HG02943 (cell line): ENCODE measurements around the gene PTEN.
"Not testable (repeated sequence)": the region's sequence is repeated elsewhere in the genome, so short reads cannot be mapped to it uniquely, and the experiment has no call there.

ENCODE experiments used
- ATAC-seq: cut with Tn5 transposase; IDR thresholded peaks from one replicate; pipeline ENCODE4 v1.9.1; 2021; ENCODE audit warnings: mild to moderate bottlenecking, low read depth, moderate library complexity; ENCODE audit not compliant: unreplicated experiment

Gene PTEN

DNA sequence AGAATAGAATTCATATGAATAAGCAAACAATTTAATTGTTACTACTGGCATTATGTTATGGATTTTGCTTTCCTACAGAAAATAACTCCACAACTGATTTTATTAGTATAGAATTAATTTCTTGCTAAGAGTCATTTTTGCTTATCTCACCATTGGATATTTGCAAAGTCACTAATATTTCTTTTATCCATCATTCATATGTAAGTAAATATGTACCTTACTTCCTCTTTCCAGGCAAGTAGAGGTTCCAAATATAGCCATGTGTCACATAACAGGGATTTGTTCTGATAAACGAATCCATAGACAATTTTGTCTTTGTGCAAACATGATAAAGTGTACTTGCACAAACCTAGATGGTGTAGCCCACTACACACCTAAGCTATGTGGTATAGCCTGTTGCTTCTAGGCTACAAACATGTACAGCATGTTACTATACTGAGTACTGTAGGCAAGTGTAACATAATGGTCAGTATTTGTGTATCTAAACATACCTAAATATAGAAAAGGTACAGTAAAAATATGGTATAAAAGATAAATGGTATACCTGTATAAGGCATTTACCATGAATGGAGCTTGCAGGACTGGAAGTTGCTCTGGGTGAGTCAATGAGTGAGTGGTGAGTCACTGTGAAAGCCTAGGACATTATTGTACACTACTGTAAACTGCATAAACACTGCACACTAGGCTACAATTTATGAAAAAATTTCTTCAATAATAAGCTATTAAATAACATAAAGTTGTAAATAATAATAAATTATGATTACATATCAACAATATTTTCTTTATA, 18.4 kb upstream of the PTEN start:
- ATAC-seq, result no peak

DNA sequence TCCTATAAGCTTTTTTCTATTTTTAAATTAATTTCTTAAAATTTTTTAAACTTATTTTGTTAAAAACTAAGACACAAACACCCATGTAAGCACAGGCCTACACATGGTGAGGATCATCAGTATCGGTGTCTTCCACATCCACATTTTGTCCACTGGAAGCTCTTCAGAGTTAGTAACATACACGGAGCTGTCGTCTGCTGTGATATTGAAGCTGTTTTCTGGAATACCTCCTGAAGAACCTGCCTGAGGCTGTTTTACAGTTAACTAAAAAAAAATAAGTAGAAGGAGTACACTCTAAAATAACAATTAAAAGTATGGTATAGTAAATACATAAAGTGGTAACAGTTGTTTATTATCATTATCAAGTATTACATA, 17.8 kb upstream of the PTEN start:
- ATAC-seq, result no peak

DNA sequence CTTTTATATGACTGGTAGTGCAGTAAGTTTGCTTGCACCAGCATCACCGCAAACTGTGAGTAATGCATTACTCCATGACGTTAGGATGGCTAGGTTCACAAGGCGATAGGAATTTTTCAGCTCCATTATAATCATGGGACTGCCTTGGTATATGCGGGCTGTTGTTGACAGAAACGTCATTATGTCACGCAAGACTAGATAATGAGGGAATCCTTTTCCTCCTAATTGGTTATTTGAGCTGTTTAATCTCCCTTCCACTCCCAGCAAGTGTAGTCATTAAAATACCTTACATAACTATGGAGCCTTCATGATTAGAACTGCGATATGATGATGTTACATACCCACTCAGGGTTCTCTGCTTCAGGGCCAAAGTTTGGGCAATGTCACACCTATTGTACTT, 17.4 kb upstream of the PTEN start:
- ATAC-seq, result no peak

DNA sequence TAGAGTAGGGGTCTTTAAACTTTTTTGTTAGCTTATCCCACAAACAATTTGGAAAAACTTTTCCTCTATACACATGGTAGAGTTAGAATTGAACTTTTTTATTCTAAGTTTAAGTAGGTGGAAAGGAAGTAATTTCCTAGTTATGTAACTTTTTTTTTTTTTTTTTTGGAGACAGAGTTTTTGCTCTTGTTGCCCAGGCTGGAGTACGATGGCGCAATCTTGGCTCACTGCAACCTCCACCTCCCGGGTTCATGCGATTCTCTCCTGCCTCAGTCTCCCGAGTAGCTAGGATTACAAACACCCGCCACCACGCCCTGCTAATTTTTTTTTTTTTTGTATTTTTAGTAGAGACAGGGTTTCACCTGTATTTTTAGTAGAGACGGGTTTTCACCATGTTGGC, 16.7 kb upstream of the PTEN start:
- not testable (repeated sequence) for ATAC-seq

DNA sequence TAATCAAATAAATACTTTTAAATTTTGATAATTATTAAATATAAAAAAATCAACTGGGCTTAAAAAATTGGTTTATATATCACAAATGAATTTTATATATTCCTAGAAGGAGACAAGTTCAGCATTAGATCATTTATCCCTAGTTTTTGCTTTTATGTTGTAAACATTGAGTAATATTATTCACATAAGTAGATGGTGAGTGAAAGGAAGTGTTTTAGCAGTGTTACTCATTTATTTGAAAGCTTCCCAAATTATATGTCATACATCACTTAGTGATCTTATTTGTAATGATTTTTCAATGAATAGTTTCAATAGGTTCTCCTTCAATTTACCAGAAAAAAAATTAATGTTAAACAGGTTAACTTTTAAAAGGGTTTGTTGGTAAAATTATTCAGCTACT, 15.9 kb upstream of the PTEN start:
- ATAC-seq, result no peak

DNA sequence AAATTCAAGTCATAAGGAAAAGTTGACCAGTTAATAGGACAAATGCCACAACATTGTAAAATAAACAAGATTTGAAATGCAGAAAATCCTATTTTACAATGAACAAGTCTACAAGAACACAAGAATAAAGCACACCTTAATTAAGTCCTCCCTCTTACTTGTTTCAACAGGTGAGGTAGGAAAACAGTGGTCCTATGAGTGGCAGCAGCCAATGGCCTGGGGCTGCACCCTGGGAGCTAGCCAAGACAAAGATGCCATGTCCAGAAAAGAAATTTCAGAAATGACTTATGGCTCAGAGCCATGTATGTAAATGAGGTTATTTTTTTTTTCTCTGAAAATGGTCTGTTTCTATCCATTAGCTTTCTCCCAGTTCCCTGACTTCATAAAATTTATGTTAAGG, 14.4 kb upstream of the PTEN start:
- no peak for ATAC-seq

DNA sequence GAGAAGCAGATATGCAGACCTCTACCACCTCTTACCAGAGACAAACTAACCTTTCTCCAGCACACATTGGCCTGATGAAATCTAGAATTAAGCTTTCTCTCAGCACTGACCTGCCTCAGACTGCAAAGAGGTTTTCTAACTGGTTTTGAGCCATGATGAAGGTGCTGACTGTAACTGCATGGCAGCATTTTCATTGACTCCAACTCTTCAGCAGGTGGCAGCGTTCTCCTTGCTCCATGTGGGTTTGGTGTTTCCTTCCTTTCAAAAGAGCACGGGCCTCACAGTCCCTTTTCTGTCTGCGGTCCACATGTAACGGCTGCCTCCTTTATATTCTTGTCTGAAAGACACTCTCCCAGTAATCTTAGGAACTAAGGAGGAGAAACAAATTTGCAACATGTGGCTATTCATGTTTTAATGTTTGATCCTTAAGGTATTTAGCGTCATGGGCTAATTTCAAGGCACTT, 12.7 kb upstream of the PTEN start:
- no peak for ATAC-seq

DNA sequence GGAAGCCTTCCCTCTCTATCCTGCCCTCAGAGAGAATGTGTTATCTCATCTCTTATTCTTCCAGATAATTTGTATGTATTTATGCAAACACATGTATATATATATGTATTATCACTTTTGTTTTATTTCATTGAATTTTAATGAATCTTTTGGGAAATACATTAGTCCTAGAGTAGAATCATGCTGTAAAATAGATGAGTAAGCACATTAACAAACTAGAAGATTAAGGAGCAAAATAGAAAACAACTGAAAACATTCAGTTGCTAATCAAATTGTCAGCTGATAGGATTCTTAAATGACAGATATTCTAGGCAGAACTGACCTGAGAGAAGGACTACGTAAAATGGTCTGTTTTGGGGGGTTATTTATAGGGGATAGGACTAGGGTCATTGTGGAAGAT, 11.3 kb upstream of the PTEN start:
- ATAC-seq, result no peak

DNA sequence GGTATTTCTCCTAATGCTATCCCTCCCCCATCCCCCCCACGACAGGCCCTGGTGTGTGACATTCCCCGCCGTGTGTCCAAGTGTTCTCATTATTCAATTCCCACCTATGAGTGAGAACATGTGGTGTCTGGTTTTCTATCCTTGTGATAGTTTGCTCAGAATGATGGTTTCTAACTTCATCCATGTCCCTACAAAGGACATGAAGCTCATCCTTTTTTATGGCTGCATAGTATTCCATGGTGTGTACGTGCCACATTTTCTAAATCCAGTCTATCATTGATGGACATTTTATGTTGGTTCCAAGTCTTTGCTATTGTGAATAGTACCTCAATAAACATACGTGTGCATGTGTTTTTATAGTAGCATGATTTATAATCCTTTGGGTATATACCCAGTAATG, 8.2 kb upstream of the PTEN start:
- ATAC-seq, result not testable (repeated sequence)

DNA sequence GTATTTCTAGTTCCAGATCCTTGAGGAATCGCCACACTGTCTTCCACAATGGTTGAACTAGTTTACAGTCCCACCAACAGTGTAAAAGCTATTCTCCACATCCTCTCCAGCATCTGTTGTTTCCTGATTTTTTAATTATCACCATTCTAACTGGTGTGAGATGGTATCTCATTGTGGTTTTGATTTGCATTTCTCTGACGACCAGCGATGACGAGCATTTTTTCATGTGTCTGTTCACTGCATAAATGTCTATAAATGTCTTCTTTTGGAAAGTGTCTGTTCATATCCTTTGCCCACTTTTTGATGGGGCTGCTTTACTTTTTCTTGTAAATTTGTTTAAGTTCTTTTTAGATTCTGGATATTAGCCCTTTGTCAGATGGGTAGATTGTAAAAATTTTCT, 7.8 kb upstream of the PTEN start:
- not testable (repeated sequence) for ATAC-seq

DNA sequence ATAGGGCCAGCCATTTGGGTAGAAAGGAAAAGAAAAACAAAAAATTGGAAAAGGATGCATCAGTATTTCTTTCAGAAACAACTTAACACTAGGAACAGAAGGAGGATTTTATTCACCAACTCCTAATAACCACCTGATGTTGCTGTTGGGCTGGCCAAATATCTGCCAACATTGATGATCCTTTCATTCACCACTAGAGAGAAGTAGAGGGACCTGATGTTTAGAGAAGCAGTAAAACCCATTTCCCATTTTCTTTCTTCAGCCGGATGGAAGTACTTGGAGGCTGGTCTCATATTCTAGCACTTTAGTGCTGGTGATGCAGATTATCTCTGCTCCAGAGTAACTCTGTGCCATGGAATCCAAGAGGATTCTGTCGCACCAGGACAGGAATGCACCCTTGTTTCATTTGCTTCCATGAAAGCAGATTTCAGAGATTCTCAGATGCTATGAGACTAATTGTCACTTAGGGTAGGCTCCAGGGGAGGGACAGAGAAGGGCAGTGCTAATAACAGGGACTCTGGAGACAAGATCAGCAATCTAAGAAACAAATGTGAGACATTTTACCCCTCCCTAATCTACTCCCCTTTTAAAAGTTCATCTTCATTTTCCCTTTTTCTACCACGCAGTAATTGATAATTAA, 3.1 kb upstream of the PTEN start:
- ATAC-seq, result no peak

DNA sequence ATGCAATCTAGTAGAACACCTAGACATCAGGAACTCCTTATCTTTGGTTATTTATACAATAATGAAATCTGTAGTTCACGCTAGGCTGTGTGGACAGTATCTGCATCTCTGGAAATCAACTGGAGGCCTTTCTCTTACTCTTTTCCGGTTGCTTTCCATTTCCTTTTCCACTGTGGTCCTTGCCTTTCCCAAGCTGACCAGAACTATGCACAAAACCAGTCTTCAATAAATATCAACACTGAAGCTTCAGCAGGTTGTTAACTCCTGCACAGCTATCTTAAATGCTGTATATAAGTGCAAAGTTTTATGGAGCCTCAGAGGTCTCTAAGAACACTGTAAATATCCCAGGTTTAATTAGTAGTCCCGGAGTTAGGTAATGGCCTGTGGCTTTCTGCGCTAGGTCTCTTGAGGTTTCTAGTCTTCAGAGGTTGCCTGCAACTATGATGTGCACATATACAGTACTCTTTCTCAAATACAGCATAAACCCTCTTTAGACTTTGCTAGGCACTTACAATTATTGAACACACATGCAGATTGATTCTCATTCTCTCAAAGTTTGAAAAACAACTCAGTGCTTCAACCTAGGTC, 2.5 kb upstream of the PTEN start:
- ATAC-seq, result no peak

DNA sequence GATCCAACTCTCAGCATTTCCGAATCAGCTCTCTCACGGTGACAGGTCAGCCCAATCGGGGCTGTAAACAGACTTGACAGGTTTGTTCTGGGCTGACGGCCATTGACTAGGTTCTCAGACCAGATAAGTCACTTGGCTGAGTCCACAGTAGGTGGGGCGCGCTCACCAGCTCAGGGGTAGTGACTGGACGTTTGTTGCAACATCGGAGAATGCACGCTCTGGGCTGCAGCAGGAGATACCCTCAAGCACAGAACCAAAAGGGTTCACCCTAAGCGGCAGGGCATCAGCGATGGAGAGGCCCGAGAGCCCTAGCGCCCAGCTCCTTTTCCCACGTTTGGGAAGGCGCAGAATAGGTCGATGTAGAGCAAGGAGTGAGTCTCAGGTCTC, 1.9 kb upstream of the PTEN start:
- ATAC-seq, result no peak

DNA sequence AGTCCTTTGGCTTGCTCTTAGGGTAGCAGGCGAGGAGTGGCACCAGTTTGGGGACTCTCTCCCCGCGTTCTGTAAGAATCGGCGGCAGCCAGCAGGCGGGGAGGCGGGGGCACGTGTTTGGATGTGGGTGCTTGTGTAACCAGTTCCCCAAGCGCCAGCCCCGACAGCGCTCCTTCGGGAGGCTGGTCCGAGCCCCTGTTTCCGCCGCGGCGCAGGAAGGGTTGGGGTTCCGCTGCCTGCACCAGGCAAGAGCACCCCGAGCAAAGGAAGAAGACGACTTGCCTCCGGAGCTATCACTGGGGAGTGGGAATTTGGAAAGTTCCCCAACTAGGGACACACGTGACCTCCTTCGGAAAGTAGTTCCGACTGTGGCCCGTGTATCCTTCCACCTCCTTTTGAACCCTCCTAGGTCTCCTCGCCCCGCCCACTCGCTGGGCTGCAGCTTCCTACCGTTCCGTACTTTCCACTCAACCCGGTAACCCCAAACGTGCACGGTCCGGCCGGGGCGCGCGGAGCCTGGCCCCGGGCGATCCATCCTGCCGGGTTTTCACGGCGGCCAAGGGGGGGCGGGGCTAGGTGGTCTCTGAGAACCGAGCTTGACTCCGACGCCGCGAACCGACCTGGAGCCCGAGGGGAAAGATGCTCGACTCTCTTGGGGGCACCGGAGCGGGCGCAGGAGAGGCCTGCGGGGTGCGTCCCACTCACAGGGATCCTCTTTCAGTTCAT, 1.3 kb upstream of the PTEN start:
- ATAC-seq, result peak; percentile 45

DNA sequence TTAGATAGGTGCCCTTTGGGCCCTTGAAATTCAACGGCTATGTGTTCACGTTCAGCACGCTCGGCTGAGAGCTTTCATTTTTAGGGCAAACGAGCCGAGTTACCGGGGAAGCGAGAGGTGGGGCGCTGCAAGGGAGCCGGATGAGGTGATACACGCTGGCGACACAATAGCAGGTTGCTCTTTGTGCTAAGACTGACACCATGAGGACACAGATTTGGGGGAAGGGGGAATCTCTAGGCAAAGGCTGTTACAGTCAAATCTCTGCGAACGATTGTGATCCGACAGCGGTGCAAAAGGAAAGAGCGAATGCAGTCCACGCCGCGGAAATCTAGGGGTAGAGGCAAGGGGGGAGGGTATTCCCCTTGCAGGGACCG, 759 bp upstream of the PTEN start:
- ATAC-seq, result no peak

DNA sequence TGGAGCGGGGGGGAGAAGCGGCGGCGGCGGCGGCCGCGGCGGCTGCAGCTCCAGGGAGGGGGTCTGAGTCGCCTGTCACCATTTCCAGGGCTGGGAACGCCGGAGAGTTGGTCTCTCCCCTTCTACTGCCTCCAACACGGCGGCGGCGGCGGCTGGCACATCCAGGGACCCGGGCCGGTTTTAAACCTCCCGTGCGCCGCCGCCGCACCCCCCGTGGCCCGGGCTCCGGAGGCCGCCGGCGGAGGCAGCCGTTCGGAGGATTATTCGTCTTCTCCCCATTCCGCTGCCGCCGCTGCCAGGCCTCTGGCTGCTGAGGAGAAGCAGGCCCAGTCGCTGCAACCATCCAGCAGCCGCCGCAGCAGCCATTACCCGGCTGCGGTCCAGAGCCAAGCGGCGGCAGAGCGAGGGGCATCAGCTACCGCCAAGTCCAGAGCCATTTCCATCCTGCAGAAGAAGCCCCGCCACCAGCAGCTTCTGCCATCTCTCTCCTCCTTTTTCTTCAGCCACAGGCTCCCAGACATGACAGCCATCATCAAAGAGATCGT, 598 bp downstream of the PTEN start:
- ATAC-seq, result not testable (repeated sequence)

DNA sequence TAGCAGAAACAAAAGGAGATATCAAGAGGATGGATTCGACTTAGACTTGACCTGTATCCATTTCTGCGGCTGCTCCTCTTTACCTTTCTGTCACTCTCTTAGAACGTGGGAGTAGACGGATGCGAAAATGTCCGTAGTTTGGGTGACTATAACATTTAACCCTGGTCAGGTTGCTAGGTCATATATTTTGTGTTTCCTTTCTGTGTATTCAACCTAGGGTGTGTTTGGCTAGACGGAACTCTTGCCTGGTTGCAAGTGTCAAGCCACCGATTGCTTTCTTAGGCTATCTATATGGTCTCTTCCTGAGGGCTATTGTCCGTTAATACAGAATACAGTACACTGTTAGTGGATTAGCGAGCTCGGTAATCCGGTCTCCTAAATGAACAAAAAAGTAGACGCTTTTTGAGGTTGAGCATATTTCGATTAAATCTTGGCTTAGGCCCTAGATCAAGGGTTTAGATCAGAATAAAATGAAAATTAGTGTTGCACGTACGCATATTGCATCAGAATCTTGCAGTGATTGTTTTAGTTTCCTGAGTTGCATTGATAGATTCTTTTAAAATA, 1.2 kb downstream of the PTEN start:
- ATAC-seq, result no peak

DNA sequence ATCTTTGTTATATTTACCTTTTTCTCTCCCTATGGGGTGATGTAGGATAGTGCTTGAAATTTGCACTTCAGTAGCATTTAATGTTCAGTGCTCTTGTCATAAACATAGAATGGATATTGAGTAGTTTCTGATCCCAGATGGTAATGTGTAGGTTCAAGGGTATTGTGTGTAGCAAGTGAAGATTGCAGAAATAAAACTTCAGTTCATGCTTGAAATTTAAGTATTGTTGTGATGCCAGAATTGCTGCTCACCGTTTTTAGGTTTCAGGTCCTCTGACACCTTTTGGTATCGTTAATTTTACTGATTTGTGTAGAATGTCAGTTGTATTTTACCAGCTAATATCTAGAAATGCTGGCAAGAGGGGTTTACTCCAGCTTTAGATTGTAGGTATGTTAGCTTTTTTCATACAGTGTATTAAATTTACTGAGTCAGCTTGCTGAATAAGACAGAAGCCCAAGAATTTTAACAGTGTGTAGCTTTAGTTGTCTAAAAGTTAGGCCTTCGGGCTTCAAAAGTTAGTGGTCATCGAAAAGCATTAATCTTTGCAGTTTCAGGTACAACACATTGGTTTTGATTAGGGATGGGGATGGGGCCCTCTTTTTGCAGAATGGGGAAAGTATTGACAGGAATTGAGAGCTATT, 1.9 kb downstream of the PTEN start:
- ATAC-seq, result no peak

DNA sequence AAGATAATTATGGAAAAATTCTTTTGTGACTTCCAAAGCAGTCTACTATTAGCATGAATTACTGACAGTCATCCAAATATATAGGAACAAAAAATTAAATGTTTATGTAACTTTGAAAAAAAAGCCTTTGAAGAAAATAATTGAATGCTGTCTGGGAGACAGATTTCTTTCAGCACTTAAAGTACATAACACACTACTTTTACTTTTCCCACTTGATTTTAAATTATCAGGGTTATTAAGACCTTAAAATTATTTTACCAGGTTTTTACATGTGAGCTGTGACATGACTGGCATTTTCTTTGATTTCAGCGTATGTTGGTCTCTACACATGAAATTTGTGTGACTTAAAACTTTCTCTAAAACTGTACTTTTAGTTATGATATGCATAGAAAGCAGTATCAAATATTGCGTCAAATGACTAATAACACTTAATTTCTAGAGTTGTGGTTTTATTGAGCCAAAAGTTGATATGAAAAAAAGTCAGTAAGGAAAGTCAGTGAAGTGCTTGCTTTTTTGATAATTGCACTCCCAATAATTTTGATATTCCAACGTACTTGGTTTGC, 3.1 kb downstream of the PTEN start:
- ATAC-seq, result no peak

DNA sequence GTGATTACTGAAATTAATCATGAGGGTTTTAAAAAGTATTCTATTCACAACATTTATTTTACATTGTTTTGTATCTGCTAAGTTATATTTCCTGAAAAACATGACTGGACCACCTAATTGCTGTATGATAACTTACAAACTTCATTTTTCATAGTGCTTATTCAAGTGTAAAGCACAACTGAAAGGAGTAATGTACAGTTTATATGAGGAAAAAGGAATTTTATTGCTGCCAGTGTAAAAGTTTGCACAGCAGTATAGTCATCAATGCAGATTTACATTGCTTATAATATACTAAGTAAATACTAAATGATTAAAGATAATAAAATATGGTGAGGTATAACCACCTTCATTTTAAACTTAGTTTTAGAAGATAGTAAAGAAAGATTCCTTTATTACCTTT, 4.0 kb downstream of the PTEN start:
- ATAC-seq, result no peak
